B cell (primary cell): ENCODE results near the gene PRR7. TPM values are rescaled to one million over a fixed set of nuclear protein-coding genes. Genes with fewer than 3 reads are reported as not detected.
A peak's percentile ranks its signal among the peaks of the same experiment; 100 is the strongest.

Experiments used
- ATAC-seq: fragments of 200-7000 bp; cut with Tn5 transposase; one replicate; pipeline ENCODE4 v1.10.0; 2021; ENCODE audit warnings: low read depth, mild to moderate bottlenecking, moderate number of reproducible peaks, moderate library complexity
- CTCF ChIA-PET: fragments of 350-600 bp; sonication (Branson Sonifier 250); formaldehyde crosslinking; loops from one replicate; lab custom pipeline; 2021; ENCODE audit warnings: antibody characterized with exemption, inconsistent platforms; lab: Charles Lee
- POLR2A ChIA-PET: fragments of 350-600 bp; sonication (Branson Sonifier 250); formaldehyde crosslinking; loops from one replicate; lab custom pipeline; 2021; ENCODE audit warnings: antibody characterized with exemption; lab: Charles Lee
- DNase-seq: peaks from one replicate; pipeline ENCODE4 v3.0.0; 2013
- H2AFZ ChIP-seq: 2 replicates; pipeline ENCODE4 v1.6.1; 2012; ENCODE audit warnings: mild to moderate bottlenecking, low read depth, low read length; ENCODE audit not compliant: insufficient read depth, poor library complexity, severe bottlenecking
- H3K27ac ChIP-seq, 2 donors: 1 replicate in 1 of 2; 2 replicates in 1 of 2; pipeline ENCODE4 v1.5.1; 2012 to 2013; ENCODE audit warnings: low read length in 2 of 2, mild to moderate bottlenecking in 2 of 2, moderate library complexity in 1 of 2
- H3K27me3 ChIP-seq, 4 experiments: fragments of 200-600 bp in 1 of 4; sonication (generic) in 1 of 4; replicated peaks in 1 of 4; 1 replicate in 2 of 4; 2 replicates in 2 of 4; pipeline versions ENCODE4 v1.6.1 to v1.7.0; 2013 to 2016; ENCODE audit warnings: low read length in 3 of 4, mild to moderate bottlenecking in 2 of 4, mixed read lengths in 1 of 4, moderate library complexity in 1 of 4; ENCODE audit not compliant: insufficient read depth in 4 of 4, control insufficient read depth in 3 of 4; ENCODE audit errors: control extremely low read depth in 1 of 4
- H3K36me3 ChIP-seq, 2 experiments: replicated peaks in 1 of 2; 1 replicate in 1 of 2; 2 replicates in 1 of 2; pipeline versions ENCODE4 v1.6.1 to v1.7.1; 2013; ENCODE audit warnings: low read length in 1 of 2; ENCODE audit not compliant: insufficient read depth in 2 of 2, control insufficient read depth in 1 of 2; ENCODE audit errors: control extremely low read depth in 1 of 2, extremely low read depth in 1 of 2
- H3K4me1 ChIP-seq, 2 donors: fragments of 200-600 bp in 1 of 2; sonication (generic) in 1 of 2; 1 replicate in 1 of 2; 2 replicates in 1 of 2; pipeline versions ENCODE4 v1.5.1 to v1.6.1; 2013 to 2017; ENCODE audit warnings: low read length in 2 of 2; ENCODE audit not compliant: control insufficient read depth in 2 of 2, insufficient read depth in 2 of 2
- H3K4me2 ChIP-seq: replicated peaks from 2 replicates; pipeline ENCODE3; 2012; ENCODE audit warnings: mild to moderate bottlenecking, low read depth, low read length; ENCODE audit not compliant: poor library complexity, severe bottlenecking
- H3K4me3 ChIP-seq, 5 experiments: fragments of 200-600 bp in 1 of 5; sonication (generic) in 1 of 5; 1 replicate in 3 of 5; 2 replicates in 2 of 5; pipeline versions ENCODE4 v1.5.1 to v1.7.0; 2011 to 2016; ENCODE audit warnings: low read length in 4 of 5, mild to moderate bottlenecking in 4 of 5, low read depth in 2 of 5, control low read depth in 1 of 5, moderate library complexity in 1 of 5; ENCODE audit not compliant: insufficient read depth in 1 of 5; ENCODE audit errors: control extremely low read depth in 1 of 5, extremely low read depth in 1 of 5
- H3K79me2 ChIP-seq: fragments of 200-600 bp; sonication (generic); one replicate; pipeline ENCODE4 v1.6.0; 2016; ENCODE audit warnings: low read length; ENCODE audit not compliant: control insufficient read depth, insufficient read depth
- H3K9ac ChIP-seq: fragments of 200-600 bp; sonication (generic); 2 replicates; pipeline ENCODE4 v1.6.1; 2017; ENCODE audit warnings: mild to moderate bottlenecking, low read length, moderate library complexity
- H3K9me3 ChIP-seq, 3 donors: one replicate each; pipeline versions ENCODE4 v1.6.1 to v1.7.1; 2013; ENCODE audit warnings: low read length in 2 of 3; ENCODE audit not compliant: control insufficient read depth in 2 of 3, insufficient read depth in 1 of 3; ENCODE audit errors: control extremely low read depth in 1 of 3
- H4K20me1 ChIP-seq: 2 replicates; pipeline ENCODE4 v1.6.0; 2012; ENCODE audit warnings: mild to moderate bottlenecking, low read length; ENCODE audit not compliant: insufficient read depth, control insufficient read depth, poor library complexity, severe bottlenecking
- H3K27ac Mint-ChIP-seq: one replicate; pipeline ENCODE4 v1.8.0; 2021; ENCODE audit warnings: mixed read lengths
- H3K27me3 Mint-ChIP-seq: one replicate; pipeline ENCODE4 v1.8.0; 2021; ENCODE audit warnings: mixed read lengths
- H3K4me1 Mint-ChIP-seq: one replicate; pipeline ENCODE4 v1.8.0; 2021; ENCODE audit warnings: mixed read lengths
- H3K4me3 Mint-ChIP-seq: one replicate; pipeline ENCODE4 v1.8.0; 2021; ENCODE audit warnings: mixed read lengths
- H3K9me3 Mint-ChIP-seq: one replicate; pipeline ENCODE4 v1.8.0; 2022; ENCODE audit warnings: mixed read lengths; ENCODE audit not compliant: insufficient read depth
- CTCF ChIP-seq: fragments of 200-600 bp; IDR thresholded peaks from one replicate; pipeline ENCODE4 v1.8.0; 2022; ENCODE audit warnings: antibody characterized with exemption, mild to moderate bottlenecking
- EZH2 ChIP-seq: IDR thresholded peaks from 2 replicates; pipeline ENCODE4 v1.6.1; 2012; ENCODE audit warnings: borderline replicate concordance, low read depth, mild to moderate bottlenecking, moderate library complexity, low read length; ENCODE audit not compliant: insufficient read depth, poor library complexity, severe bottlenecking
- WGBS: methylation state at CpG from one replicate; pipeline ENCODE4 v1.1.5; 2013; ENCODE audit warnings: missing lambda C conversion rate; ENCODE audit not compliant: insufficient coverage; 5-methylcytosine and 5-hydroxymethylcytosine counted together
- intact Hi-C: fragments of 100-400 bp; cut with micrococcal nuclease; formaldehyde crosslinking; loops from one replicate; pipeline ENCODE4 v1.10.0; 2022
- polyA plus RNA-seq: library from polyadenylated mRNA; depleted of rRNA; stranded (reverse); fragments of >200 nt; gene quantifications from 2 replicates; pipeline ENCODE4 v1.2.3, GENCODE V29; 2012
- total RNA-seq, 2 donors: library from RNA; stranded (reverse); fragments of 120-200 nt in 1 of 2; gene quantifications; 1 replicate in 1 of 2; 2 replicates in 1 of 2; pipeline versions ENCODE4 v1.2.3 to v1.2.4, GENCODE V29; 2013 to 2022

PRR7 gene
- total and polyA plus RNA-seq, 2 donors (not counting 1 experiment from before 2014, with no cell fraction given), result 4.8 to 84.4 TPM

- peaks cover 38 to 50% of the 10 kb centered on the region in 2 donors for H3K4me1 ChIP-seq
- H3K9me3 ChIP-seq, result peaks cover 0 to 19% (median 0%) of the 10 kb centered on the region in 3 donors
- ChIA-PET POLR2A (interaction anchor here (0.5 to 5.6 kb wide), 14 partner anchors 14 to 333 kb away, joined by 3 to 87 read pairs (median 6); partner anchors contain the start of gene GRK6), CTCF (interaction anchor here (0.6 to 12.7 kb wide), 46 partner anchors 8 to 709 kb away, joined by 3 to 628 read pairs (median 4); partner anchors contain the start of genes DDX41, DOK3, GRK6 and PDLIM7)
- Mint-ChIP-seq H3K9me3 (no peaks in the 10 kb centered on the region), H3K27ac (peak overlapping the region; percentile 32), H3K27me3 (peaks cover 14% of the 10 kb centered on the region), H3K4me3 (peak overlapping the region; percentile 84), H3K4me1 (peaks cover 39% of the 10 kb centered on the region)
- H3K36me3 ChIP-seq, result no peaks in the 10 kb centered on the region
- peak overlapping the region; percentile 14 to 68 (median 61) for H3K4me3 ChIP-seq
- H3K27ac ChIP-seq, result peak overlapping the region in 1 of 2 donors; percentile 48
- H3K9ac ChIP-seq, result peak overlapping the region; percentile 66
- DNase-seq (peak; percentile 91), ATAC-seq (peak; percentile 82)
- under 1% methylated on average over 93 of the region's 93 CpGs for WGBS
- H3K79me2 ChIP-seq, result no peaks in the 10 kb centered on the region
- no peaks in the 10 kb centered on the region for H4K20me1 ChIP-seq
- H3K27me3 ChIP-seq, result peaks cover 0 to 37% (median 9%) of the 10 kb centered on the region in 4 experiments
- TF ChIP-seq EZH2, result no peak
- peak; percentile 70 for TF ChIP-seq CTCF
- peak overlapping the region; percentile 77 for H2AFZ ChIP-seq
- peak overlapping the region; percentile 96 for H3K4me2 ChIP-seq
- intact Hi-C loops, result loop anchor here (1.0 to 10.0 kb wide), 7 partner anchors 14 to 289 kb away; partner anchors contain the start of genes B4GALT7, GRK6 and PRR7
Observed at GRCh38 chr5:177403792-177404640, 42.6 kb upstream of the PRR7 start.
